ENCODE measurements around the gene OCIAD1.
A peak's percentile ranks its signal among the peaks of the same experiment; 100 is the strongest.

Gene OCIAD1

DNA sequence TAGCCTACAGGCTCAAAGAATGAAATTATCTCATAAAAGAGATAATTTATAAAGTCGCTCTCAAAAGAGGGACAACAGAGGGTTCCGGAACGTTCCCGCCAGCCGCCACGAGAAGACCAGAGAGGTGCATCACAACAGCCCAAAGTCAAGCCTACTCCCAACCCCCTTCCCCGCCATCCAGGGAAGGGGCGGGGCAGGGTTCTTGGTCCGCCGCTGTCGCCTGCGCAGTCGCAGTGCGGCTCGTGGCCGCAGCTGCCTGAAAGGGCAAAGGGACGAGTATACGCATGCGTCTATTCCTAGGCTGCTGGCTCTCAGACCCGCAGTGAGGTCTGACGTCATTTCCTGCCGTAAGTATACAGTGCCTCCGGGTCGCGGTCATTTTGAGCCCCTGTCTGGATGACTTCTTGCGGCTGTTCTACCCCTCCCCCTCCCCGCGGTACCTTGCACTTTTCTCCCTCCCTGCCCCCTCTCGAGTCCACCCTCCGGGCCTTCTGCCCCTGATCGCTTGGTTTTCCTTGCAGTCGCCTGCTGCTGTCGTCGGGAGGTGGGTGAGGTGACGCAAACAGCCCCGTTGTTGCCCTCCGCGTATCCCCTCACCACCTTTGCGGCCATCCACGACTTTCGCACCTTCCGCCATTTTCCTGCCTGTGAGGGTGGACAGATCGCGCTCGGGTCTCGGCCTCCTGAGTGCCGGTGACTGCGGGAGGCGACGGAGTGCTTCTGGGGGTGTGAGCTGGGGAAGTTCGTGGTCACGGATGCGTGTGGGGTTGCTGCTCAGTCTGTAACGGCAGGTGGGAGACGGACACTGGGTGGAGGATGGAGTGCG, at the start of gene OCIAD1:
Gene OCIAD1 (plus strand): TSS at position 383 of the 826 bp plus-strand sequence. CDS start 1,537 bp downstream, outside the sequence.
- TF ChIP-seq CTCF (IDR thresholded peaks at IDR 0.05; ENCODE audit: low read depth, low read length), result no peak
- peak within 1 kb of the TSS; percentile 99 for H3K4me3 ChIP-seq (ENCODE audit: low read depth, low read length)

GRCh38 chr4:48781968-48782367, 48.9 kb upstream of the OCIAD1 start:
- no peak overlapping the region for H3K4me3 ChIP-seq (ENCODE audit: low read depth, low read length)
- TF ChIP-seq CTCF (IDR thresholded peaks at IDR 0.05; ENCODE audit: low read depth, low read length), result no peak

- TF ChIP-seq CTCF (IDR thresholded peaks at IDR 0.05; ENCODE audit: low read depth, low read length), result no peak
- no peak overlapping the region for H3K4me3 ChIP-seq (ENCODE audit: low read depth, low read length)
These were observed 45.6 kb upstream of the OCIAD1 start for GRCh38 chr4:48785302-48785701.

DNA sequence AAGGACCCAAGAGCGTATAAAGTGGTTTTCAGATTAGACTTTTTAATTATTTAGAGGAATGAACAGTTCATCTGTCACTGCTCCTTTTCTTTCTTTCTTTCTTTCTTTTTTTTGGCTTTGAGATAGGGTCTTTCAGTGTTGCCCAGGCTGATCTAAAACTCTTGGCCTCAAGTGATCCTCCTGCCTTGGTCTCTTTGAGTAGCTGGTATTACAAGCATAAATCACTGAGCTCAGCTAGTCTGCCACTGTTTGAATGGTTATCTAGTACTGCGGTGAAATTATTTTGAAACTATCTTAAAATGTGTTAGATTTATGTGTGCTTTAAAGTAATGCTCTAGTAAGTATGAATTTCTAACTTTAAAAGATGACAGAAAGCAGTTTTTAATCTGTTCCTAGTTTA, 44.3 kb upstream of the OCIAD1 start:
- H3K4me3 ChIP-seq (ENCODE audit: low read depth, low read length), result no peak overlapping the region
- no peak for TF ChIP-seq CTCF (IDR thresholded peaks at IDR 0.05; ENCODE audit: low read depth, low read length)

DNA sequence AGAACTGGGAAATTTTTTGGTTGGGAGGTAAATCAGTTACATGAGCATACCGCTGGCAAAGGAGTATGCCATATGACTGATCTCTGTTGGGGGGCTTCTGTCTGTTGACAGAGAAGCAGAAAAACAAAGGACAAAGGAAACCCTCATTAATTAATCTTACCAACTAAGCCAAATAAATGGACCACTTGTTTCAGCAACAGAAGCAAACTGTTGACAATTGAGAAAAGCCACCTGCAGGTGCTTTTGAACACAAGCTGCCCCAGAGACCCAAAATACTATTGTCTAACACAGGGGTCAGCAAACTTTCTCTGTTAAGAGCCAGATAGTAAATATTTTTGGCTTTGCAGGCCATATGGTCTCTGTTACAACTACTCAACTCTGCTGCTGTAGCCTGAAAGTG, 43.8 kb upstream of the OCIAD1 start:
- TF ChIP-seq CTCF (IDR thresholded peaks at IDR 0.05; ENCODE audit: low read depth, low read length), result no peak
- H3K4me3 ChIP-seq (ENCODE audit: low read depth, low read length), result no peak overlapping the region

- H3K4me3 ChIP-seq (ENCODE audit: low read depth, low read length), result no peak overlapping the region
- TF ChIP-seq CTCF (IDR thresholded peaks at IDR 0.05; ENCODE audit: low read depth, low read length), result no peak
These were observed 40.3 kb upstream of the OCIAD1 start for GRCh38 chr4:48790561-48790960.

DNA sequence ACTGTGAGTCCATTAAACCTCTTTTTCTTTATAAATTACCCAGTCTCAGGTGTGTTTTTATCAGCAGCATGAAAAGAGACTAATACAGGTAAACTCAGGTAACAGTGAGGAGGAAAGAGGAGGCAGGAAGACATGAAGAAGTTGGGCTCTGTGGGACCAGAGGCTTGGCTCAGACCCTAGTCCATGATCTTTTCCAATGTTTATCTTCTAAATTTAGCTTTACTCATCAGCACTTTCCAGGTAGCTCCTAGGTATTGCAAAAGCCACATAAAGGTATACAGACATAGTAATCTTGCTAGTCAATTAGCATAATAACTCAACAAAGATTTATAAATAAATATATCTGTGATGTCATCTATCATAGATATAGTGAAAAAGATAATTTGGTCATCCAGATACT, 39.6 kb upstream of the OCIAD1 start:
- TF ChIP-seq CTCF (IDR thresholded peaks at IDR 0.05; ENCODE audit: low read depth, low read length), result no peak
- H3K4me3 ChIP-seq (ENCODE audit: low read depth, low read length), result no peak overlapping the region

Measured in WI38 (cell line).